Measurements from ENCODE around the gene SDK1. TPM values are rescaled to one million over a fixed set of nuclear protein-coding genes. Genes with fewer than 3 reads are reported as not detected.

The SDK1 gene
- total RNA-seq, 1 donor from 2014 or later = 1.1 TPM

DNA sequence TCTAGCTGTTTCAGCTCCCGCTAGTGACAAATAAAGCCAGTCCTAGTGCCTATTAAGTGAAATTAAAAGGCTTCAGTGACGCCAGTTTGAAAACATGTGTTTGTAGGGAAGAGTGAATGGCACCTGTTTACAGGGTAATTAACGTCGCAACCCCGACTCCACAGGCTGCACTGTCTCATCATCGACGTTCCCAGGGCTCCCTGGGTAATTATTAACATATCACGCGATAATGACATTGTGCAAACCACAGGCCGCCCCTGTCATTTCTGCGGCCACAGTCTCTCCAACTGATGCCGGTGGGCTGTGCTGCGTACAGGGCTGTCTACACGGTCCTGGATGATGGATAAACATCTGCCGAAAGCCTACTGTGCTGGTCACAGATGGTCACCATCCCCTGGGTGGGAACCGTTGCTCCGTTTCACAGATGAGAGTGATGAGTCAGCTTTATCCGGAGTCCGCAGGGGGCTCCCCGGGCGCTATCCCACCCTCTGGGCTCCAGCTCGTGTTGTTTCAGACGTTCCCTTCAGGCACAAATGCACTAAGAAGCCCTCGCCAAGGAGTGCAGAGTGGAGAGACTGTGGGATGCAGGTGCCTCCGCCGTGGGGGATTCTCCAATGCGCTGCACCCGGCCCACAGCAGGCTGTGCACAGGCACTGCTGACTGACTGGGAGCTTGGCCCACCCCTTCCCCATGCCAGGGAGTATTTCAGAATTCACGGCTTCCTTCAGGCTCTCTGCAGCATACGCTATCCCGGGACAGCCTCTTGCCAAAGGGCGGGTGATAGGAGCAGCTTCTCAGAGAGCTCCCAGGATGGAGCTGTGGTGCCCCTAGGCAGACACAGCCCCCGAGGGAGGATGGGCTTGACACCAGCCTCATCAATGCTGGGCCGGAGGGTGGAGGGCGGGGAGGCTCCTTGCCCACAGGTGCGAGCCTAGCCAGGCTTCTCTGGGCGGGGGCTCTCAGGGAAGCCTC is 889.2 kb downstream of the SDK1 start:
- no peak for DNase-seq (ENCODE audit: low read depth, low spot score)

- no peak for DNase-seq (ENCODE audit: low read depth, low spot score)
Measured at GRCh38 chr7:4191046-4191445, 890.0 kb downstream of the SDK1 start.

- no peak for DNase-seq (ENCODE audit: low read depth, low spot score)
Measured at GRCh38 chr7:4191525-4191924, 890.5 kb downstream of the SDK1 start.

GRCh38 chr7:4195660-4196059 is 894.6 kb downstream of the SDK1 start:
- no peak for DNase-seq (ENCODE audit: low read depth, low spot score)

- DNase-seq (ENCODE audit: low read depth, low spot score) = no peak
Measured at GRCh38 chr7:4196121-4196819, 895.2 kb downstream of the SDK1 start.

GRCh38 chr7:4198301-4198700 is 897.2 kb downstream of the SDK1 start:
- no peak for DNase-seq (ENCODE audit: low read depth, low spot score)

GRCh38 chr7:4200546-4201094 is 899.6 kb downstream of the SDK1 start:
- no peak for DNase-seq (ENCODE audit: low read depth, low spot score)

DNA sequence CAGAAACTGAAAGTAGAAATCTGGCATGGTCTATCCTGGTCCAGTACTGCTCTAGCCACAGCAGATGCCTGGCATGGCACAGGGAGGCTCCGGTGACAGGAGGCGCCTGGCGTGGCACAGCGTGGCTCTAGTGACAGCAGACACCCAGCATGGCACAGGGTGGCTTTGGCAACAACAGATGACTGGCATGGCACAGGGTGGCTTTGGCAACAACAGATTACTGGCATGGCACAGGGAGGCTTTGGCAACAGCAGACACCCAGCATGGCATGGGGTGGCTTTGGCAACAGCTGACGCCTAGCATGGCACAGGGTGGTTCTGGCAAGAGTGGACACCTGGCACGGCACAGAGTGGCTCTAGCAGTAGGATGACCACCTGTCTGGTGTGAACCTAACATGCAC is 900.5 kb downstream of the SDK1 start:
- DNase-seq (ENCODE audit: low read depth, low spot score) = no peak

DNA sequence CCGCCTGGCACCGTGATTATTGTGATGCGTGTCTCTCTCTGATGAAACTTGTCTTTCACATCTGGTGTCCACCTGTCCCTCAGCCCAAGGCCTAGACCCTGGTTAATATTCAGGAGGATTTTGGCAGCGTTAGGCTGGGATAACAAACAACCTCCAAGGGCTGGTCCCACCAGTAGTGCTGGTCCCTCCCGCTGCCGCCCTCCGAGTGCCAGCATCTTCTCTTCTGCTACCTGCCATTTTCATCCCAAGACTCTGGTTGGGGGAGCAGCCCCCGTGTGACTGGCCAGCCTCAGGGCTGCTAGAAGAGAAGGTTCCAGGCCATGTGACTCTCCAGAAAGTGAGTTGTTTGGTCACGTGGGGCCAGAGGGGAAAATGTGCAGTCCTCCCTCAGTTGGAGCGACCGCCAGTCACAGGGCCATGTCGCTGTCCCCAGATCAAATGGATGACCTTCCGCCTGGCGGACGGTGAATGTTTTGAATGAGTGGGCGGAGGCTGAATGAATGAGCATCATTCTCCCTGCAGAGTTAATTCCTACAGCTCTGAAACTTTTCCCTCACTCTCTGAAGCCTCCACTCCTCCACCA is 901.2 kb downstream of the SDK1 start:
- no peak for DNase-seq (ENCODE audit: low read depth, low spot score)

GRCh38 chr7:4202954-4203353 is 901.9 kb downstream of the SDK1 start:
- DNase-seq (ENCODE audit: low read depth, low spot score) = no peak

GRCh38 chr7:4203626-4204512 is 902.8 kb downstream of the SDK1 start:
- DNase-seq (ENCODE audit: low read depth, low spot score) = no peak

- DNase-seq (ENCODE audit: low read depth, low spot score) = no peak
Measured at GRCh38 chr7:4204513-4205165, 903.6 kb downstream of the SDK1 start.

DNA sequence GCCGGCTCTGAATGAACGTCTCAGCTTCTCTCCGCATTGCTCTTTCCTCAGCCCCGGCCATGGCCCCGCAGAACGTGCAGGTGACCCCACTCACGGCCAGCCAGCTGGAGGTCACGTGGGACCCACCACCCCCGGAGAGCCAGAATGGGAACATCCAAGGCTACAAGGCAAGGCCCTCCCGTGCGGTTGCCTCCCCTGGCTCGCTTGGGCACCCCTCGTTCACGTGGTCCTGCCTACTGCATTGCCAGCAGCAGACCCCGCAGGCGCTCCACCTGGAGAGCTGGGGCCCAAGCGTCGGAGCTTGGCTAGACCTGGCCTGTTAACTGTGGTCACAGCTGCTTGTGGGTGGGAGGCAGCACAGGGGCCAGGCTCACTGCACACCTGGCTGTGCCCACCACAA is 904.8 kb downstream of the SDK1 start:
- DNase-seq (ENCODE audit: low read depth, low spot score) = no peak

DNA sequence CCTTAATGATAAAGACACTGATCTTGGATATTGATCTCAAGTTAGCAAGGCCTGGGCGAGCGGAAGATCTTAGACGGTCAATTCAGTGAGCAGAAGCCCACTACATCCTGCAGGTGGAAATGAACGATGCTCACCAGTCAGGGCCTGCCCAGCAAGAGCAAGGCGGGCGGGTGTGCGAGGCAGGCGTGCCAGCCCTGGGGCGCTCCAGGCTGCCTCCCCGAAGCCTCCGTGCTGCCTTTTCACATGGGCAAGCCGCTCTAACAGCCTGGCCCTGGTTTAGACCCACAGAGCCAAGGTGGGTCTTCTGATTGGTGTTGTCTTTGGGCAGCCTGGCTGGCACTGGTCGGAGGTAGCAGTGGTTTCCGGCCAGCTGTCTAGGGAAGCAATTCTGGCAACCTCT is 906.0 kb downstream of the SDK1 start:
- no peak for DNase-seq (ENCODE audit: low read depth, low spot score)

- DNase-seq (ENCODE audit: low read depth, low spot score) = no peak
Measured at GRCh38 chr7:4208086-4208485, 907.0 kb downstream of the SDK1 start.

DNA sequence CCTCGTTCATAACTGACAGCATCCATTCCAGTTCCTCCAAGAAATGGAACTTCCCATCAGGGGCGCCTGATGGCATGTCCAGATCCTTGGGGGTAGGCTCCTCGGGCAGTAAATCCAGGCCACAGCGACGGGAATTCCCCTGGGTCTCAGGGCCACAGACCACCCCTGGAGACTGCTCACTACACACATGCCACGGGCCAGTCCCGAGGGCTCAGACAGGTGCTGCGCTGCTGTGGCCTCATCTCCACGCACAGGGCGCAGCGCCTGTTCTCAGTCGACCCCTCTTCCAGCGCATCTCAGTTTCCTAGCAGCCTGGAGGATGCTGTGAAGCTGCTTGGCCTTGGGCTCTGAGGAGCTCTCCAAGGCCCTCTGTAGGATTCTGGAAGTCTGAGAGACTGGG is 907.5 kb downstream of the SDK1 start:
- no peak for DNase-seq (ENCODE audit: low read depth, low spot score)

DNA sequence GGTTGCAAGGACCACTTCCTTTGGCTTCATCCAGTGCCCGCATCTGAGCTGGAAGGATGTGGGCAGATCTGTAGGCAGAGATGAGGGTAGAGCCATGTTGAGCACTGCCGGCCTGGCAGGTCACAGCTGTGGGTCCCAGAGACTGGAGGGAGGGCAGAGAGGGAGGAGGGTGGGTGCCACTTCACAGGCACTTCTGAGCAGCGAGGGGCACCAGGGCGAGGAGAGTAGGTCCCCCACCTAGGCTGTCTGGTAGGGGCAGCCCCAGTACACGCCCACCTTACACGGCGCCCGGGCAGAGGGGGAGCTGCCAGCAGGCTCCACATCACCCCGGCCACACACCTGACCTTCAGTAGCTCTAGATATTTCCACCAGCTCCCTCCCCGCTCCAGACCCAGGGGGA is 908.1 kb downstream of the SDK1 start:
- no peak for DNase-seq (ENCODE audit: low read depth, low spot score)

DNA sequence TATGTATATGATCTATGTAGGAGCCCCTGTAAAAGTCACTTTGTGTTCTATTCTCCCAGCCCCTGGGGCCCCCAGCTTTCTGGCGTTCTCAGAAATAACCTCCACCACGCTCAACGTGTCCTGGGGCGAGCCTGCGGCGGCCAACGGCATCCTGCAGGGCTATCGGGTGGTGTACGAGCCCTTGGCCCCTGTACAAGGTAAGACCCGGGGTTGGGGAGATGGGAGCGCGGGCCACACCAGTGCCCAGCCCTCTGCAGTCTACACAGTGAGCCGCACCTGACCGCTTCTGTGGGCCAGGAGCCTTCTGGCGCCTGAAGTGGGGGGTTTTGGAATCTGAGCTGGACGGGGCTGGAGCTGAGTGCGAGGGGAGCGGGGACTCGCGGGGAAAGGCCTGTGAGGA is 908.9 kb downstream of the SDK1 start:
- DNase-seq (ENCODE audit: low read depth, low spot score) = no peak

GRCh38 chr7:4210821-4211220 is 909.8 kb downstream of the SDK1 start:
- no peak for DNase-seq (ENCODE audit: low read depth, low spot score)

GRCh38 chr7:4211261-4211660 is 910.2 kb downstream of the SDK1 start:
- DNase-seq (ENCODE audit: low read depth, low spot score) = no peak
